ENCODE results near the gene FRMD4B.
"Not testable (repeated sequence)": the region's sequence is repeated elsewhere in the genome, so short reads cannot be mapped to it uniquely, and the experiment has no call there.

The FRMD4B gene

GRCh38 chr3:69283913-69284611 is 101.8 kb downstream of the FRMD4B start:
- no peak overlapping the region for H3K9ac ChIP-seq (ENCODE audit: low read depth, low read length)
- ATAC-seq (ENCODE audit: insufficient read depth, low read depth), result no peak
- TF ChIP-seq CTCF (IDR thresholded peaks at IDR 0.05; ENCODE audit: borderline replicate concordance, extremely low read depth, low read length, poor library complexity, severe bottlenecking) (no peak), EZH2 (IDR thresholded peaks at IDR 0.05; ENCODE audit: borderline replicate concordance, low read depth, low read length, severe bottlenecking) (no peak)
- H2AFZ ChIP-seq (ENCODE audit: low read depth, low read length), result no peak overlapping the region
- no peak for DNase-seq
- no peaks in the 10 kb centered on the region for H4K20me1 ChIP-seq (ENCODE audit: insufficient read depth, low read length)
- H3K4me2 ChIP-seq (ENCODE audit: insufficient read depth, low read length), result no peak overlapping the region
- no peak overlapping the region for H3K27ac ChIP-seq (ENCODE audit: low read length)
- H3K36me3 ChIP-seq (ENCODE audit: insufficient read depth, low read length), result peaks cover 51% of the 10 kb centered on the region
- no peaks in the 10 kb centered on the region for H3K79me2 ChIP-seq (ENCODE audit: insufficient read depth, low read length)
- H3K9me3 ChIP-seq (ENCODE audit: insufficient read depth, low read length, severe bottlenecking), result no peaks in the 10 kb centered on the region
- H3K4me3 ChIP-seq (ENCODE audit: low read depth in 1 of 2, low read length in 2 of 2), result no peak overlapping the region
- no peaks in the 10 kb centered on the region for H3K27me3 ChIP-seq (ENCODE audit: insufficient read depth, low read length, poor library complexity)
- H3K4me1 ChIP-seq (ENCODE audit: insufficient read depth, low read length), result no peaks in the 10 kb centered on the region

- Histone ChIP-seq H3K36me3 (ENCODE audit: insufficient read depth, low read length) (peaks cover 46% of the 10 kb centered on the region), H3K27me3 (ENCODE audit: insufficient read depth, low read length, poor library complexity) (no peaks in the 10 kb centered on the region), H3K27ac (ENCODE audit: low read length) (no peak overlapping the region), H3K4me1 (ENCODE audit: insufficient read depth, low read length) (no peaks in the 10 kb centered on the region), H4K20me1 (ENCODE audit: insufficient read depth, low read length) (no peaks in the 10 kb centered on the region), H2AFZ (ENCODE audit: low read depth, low read length) (no peak overlapping the region), H3K4me2 (ENCODE audit: insufficient read depth, low read length) (no peak overlapping the region), H3K79me2 (ENCODE audit: insufficient read depth, low read length) (no peaks in the 10 kb centered on the region), H3K9me3 (ENCODE audit: insufficient read depth, low read length, severe bottlenecking) (no peaks in the 10 kb centered on the region), H3K4me3 (ENCODE audit: low read depth in 1 of 2, low read length in 2 of 2) (no peak overlapping the region), H3K9ac (ENCODE audit: low read depth, low read length) (no peak overlapping the region)
- no peak for DNase-seq
- no peak for ATAC-seq (ENCODE audit: insufficient read depth, low read depth)
- TF ChIP-seq EZH2 (IDR thresholded peaks at IDR 0.05; ENCODE audit: borderline replicate concordance, low read depth, low read length, severe bottlenecking), result no peak
These were observed 102.4 kb downstream of the FRMD4B start for GRCh38 chr3:69283496-69283895.

GRCh38 chr3:69282181-69282580 is 103.7 kb downstream of the FRMD4B start:
- ATAC-seq (ENCODE audit: insufficient read depth, low read depth) (no peak), DNase-seq (no peak)
- no peak overlapping the region for H3K4me2 ChIP-seq (ENCODE audit: insufficient read depth, low read length)
- H3K4me1 ChIP-seq (ENCODE audit: insufficient read depth, low read length), result no peaks in the 10 kb centered on the region
- H4K20me1 ChIP-seq (ENCODE audit: insufficient read depth, low read length), result no peaks in the 10 kb centered on the region
- H3K9me3 ChIP-seq (ENCODE audit: insufficient read depth, low read length, severe bottlenecking), result no peaks in the 10 kb centered on the region
- no peaks in the 10 kb centered on the region for H3K79me2 ChIP-seq (ENCODE audit: insufficient read depth, low read length)
- H2AFZ ChIP-seq (ENCODE audit: low read depth, low read length), result no peak overlapping the region
- H3K9ac ChIP-seq (ENCODE audit: low read depth, low read length), result no peak overlapping the region
- no peak overlapping the region; the same call in 1 of the 2 replicates for H3K27ac ChIP-seq (ENCODE audit: low read length)
- peaks cover 33% of the 10 kb centered on the region for H3K36me3 ChIP-seq (ENCODE audit: insufficient read depth, low read length)
- TF ChIP-seq CTCF (IDR thresholded peaks at IDR 0.05; ENCODE audit: borderline replicate concordance, extremely low read depth, low read length, poor library complexity, severe bottlenecking), result no peak
- TF ChIP-seq EZH2 (IDR thresholded peaks at IDR 0.05; ENCODE audit: borderline replicate concordance, low read depth, low read length, severe bottlenecking), result no peak
- no peaks in the 10 kb centered on the region for H3K27me3 ChIP-seq (ENCODE audit: insufficient read depth, low read length, poor library complexity)
- no peak overlapping the region for H3K4me3 ChIP-seq (ENCODE audit: low read depth in 1 of 2, low read length in 2 of 2)

- ATAC-seq (ENCODE audit: insufficient read depth, low read depth); H3K79me2 ChIP-seq (ENCODE audit: insufficient read depth, low read length); H2AFZ ChIP-seq (ENCODE audit: low read depth, low read length); H4K20me1 ChIP-seq (ENCODE audit: insufficient read depth, low read length); H3K4me1 ChIP-seq (ENCODE audit: insufficient read depth, low read length); H3K4me2 ChIP-seq (ENCODE audit: insufficient read depth, low read length); H3K27me3 ChIP-seq (ENCODE audit: insufficient read depth, low read length, poor library complexity); H3K9me3 ChIP-seq (ENCODE audit: insufficient read depth, low read length, severe bottlenecking); H3K36me3 ChIP-seq (ENCODE audit: insufficient read depth, low read length); H3K9ac ChIP-seq (ENCODE audit: low read depth, low read length); DNase-seq; H3K27ac ChIP-seq (ENCODE audit: low read length); H3K4me3 ChIP-seq (ENCODE audit: low read depth in 1 of 2, low read length in 2 of 2): not testable (repeated sequence)
These were observed 108.5 kb downstream of the FRMD4B start for GRCh38 chr3:69277403-69277802.

Data from DND-41 (cell line).